Cardiac septum (tissue), 1 donor: ENCODE data around the gene FMNL2. TPM values are rescaled to one million over a fixed set of nuclear protein-coding genes. Genes with fewer than 3 reads are reported as not detected.

ENCODE experiments used
- DNase-seq: peaks from one replicate; pipeline ENCODE4 v3.0.0-alpha.2; 2020; ENCODE audit warnings: low spot score
- intact Hi-C: fragments of 100-400 bp; cut with DNase I; formaldehyde crosslinking; loops from one replicate; pipeline ENCODE4 v1.14.0; 2022
- total RNA-seq: library from RNA; stranded (reverse); fragmentation: NEBNext Ultra II Directional; extraction: Animal tissue kit (Norgen Biotek cat#: 25700); gene quantifications from one replicate; pipeline ENCODE4 v1.2.1, GENCODE V29; 2021
- donor health status: DM: no; HTN: no; CAD: no.

The FMNL2 gene
- total RNA-seq, 1 donor from 2014 or later = 6.2 TPM

DNA sequence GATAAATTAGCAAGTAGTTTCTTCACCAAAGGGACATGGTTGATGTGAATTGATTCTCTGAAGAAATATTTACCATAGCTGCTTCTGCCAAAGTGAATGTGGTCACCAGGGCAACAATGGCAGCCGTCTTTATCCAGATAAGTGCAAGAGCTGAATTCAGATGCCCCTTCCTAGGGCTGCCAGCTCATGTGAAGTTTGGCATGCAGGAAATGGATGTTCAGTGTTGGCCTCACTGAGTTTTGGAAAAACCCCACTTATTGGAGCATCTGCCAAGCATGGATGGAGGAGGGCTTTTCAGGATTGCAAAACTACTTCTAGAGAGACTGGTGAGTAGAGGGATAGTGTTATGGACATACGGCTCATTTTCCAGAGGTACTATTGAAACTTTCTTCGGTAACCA is 80.8 kb downstream of the FMNL2 start:
- no peak for DNase-seq
- intact Hi-C loops = loop anchor here (5.0 kb wide), 1 partner anchor 78 kb away; the partner anchor contains the start of gene FMNL2

DNA sequence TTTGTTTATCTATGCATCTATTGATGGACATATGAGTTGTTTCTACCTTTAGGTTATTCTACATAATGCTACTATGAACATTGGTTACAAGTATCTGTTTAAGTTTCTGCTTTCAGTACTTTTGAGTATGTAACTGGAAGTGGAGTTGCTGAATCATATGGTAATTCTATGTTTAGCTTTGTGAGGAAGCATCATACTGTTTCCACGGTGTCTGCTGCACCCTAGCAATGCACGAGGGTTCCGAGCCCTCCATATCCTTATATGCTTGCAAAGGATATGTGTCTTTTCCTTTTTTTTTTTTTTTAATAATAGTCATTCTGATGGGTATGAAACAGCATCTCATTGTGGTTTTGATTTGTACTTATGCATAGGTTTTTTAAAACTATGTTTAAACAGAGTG is 83.7 kb downstream of the FMNL2 start:
- intact Hi-C loops = loop anchor here (5.0 kb wide), 1 partner anchor 81 kb away; the partner anchor contains the start of gene FMNL2
- DNase-seq = no peak

DNA sequence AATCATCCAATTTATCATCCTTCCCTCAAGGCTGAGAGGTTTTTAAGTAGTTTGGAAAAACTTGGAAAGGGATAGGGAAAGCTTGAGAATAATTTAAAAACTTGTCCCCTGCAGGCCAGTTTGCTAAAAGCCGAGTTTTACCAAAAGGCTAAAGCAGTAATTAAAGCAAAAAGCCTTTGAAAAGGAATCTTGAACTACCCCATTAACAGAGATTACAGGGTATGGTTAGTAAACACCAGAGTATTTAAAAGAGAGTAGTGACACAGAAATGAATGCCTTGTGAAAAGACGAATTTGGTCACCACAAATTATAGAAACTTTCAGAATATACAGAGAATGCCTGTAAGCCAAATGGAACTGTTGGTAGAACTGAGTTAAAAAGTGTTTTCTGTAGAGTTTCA is 85.0 kb downstream of the FMNL2 start:
- intact Hi-C loops = loop anchor here (5.0 kb wide), 1 partner anchor 83 kb away; the partner anchor contains the start of gene FMNL2
- DNase-seq = no peak

DNA sequence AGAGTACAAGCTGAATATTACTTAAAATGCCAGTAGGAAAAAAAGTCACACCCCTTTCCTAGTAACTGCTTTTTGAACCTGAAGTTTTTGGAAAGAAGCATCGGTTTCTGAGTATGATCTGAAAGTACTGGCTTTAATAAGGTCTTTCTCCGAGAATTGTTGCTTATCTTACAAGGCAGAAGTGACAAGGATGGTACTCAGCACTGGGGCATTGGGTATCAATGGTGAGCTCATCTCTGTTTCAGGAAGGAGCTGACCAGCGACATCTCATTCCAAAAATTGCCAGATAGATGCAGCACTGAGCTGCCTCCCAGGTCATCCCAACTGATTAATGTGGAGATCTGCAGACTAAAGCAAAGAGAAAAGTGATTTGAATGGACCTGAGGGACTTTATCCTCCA is 85.4 kb downstream of the FMNL2 start:
- DNase-seq = no peak
- intact Hi-C loops = no loop called here

DNA sequence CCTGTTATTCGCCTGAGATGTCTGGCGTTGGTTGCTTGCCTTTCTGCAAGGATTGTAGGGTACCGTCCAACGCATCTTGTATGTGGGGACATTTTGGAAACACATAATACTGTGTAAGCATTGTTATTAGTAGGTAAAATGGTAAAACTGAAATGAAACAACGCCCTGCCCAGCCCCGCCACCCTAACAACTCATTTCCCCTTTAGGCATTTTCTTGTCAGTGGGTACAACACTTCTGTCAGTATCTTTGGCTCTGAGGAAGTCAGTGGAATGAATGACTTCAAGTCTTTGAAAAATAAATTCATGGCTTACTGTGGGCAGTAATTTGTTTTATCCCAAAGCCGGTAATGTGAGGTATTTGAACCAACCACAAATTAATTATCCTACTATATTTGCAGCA is 86.0 kb downstream of the FMNL2 start:
- intact Hi-C loops = no loop called here
- DNase-seq = no peak

DNA sequence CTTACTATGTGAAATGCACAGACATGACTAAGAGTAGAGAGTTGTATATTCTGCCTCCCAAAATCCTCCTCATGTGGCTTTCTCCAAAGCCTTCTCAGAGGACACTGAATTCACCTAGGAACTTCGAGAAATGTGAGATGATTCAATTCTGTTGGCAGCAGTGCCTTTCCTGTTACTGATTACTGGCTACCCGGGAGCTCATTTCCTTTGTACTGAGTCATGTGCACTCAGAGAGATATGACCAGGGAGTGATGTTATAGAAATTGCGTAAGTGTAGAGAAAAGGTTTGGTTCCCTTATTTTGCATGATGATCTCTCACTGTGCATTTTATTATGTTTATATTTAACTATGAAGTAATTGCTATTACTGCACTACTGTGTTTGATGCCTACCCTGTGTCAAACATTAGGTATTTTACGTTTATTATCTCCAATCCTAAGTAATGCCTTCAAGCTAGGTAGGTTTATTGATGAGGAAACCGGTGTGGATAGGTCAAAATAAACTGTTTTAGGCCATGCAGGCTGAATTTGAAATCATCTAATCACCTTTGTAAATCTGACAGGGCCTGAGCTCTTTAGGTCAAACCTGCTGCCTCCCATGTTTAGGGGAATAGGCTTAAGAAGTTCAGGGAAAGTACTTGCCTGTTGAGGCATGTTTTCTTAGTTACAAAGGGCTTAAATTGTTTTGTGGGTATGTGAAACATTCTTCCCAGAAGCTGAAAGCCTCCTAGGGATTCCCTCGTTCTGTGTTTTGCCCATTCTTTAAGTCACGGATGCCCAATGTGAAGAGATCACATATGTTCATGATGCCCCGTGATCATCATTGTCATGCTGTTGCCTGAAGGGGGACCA is 86.8 kb downstream of the FMNL2 start:
- intact Hi-C loops = no loop called here
- DNase-seq = no peak

DNA sequence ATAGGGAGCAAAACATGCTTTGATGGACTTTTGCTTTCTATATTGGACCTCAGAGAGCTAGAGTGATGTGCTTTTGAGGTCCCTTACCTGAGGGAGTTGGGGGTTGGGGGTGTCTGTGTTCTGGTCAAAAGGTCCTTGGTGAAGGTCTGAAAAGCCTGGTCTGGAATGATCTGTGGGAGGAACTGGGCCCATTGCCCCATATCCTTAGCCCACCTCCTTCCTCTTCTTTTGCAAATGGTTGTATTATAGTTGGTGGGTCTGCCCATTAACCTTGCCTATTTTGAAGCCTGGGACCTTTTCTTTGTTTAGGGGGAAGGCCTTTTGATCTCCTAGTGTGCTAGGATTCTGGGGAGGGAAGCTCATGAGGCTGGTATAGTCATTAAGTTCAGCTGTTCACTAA is 88.7 kb downstream of the FMNL2 start:
- intact Hi-C loops = no loop called here
- no peak for DNase-seq

DNA sequence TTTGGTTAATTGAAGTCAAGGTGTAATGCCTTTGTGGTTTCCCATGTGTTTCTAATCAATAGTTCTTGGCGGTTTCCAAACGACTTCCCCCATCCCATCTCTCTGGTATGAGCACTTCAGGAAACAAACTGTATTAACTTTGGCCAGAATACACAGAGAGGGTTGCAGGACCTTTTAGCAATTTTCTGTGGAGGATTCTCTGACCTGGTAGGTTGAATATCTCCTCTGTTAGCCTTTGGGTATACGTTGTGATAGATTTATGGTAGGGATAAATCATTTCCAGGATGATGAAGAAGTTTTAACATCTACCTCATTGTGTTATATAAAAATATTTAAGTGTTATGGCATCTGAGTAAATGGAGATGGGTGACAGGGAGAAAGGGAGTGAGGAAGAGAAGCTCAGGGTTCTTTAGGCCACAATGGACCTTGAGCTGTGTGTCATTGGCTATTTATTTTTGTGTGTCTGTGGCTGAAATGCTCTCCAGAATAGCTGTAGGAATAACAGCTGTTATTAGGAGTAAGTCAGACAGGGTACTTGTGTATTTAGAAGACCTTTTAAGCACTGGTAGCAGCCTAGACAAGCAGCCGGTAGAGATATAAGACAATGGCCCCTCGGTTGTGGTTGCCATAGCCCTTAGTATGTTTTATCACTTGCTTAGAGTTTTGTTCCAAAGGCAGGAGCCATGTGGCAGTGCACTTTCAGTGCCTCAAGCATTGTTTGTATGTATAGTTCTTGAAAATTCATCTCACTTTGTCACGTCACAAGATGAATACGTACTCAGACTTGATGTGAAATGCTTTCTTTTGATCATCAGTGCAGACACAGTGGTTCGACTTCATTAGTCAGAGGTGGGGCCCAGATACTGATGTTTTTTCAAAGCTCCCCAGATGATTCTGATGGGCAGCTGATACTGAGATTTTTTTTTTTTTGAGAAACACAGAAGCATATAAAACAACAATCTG is 91.1 kb downstream of the FMNL2 start:
- DNase-seq = no peak
- intact Hi-C loops = no loop called here

DNA sequence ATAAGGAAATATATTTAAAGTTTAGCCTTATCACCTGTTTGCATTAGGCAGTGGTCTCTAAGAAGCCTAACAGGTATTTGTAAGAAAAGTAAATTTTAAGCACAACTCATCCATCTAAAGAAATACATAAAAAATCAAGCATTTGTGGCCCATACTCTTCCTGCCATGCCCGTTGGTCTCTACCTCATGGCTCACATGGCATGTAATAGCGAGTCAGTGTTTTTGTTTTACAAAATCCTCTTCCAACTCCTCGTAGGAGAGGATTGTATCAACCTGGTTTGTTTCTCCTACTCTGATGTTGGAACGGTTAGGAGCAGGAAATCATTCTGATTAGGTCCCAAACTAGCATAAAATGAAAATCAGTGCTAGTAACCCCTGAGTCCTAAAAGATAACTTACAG is 91.8 kb downstream of the FMNL2 start:
- intact Hi-C loops = no loop called here
- no peak for DNase-seq

DNA sequence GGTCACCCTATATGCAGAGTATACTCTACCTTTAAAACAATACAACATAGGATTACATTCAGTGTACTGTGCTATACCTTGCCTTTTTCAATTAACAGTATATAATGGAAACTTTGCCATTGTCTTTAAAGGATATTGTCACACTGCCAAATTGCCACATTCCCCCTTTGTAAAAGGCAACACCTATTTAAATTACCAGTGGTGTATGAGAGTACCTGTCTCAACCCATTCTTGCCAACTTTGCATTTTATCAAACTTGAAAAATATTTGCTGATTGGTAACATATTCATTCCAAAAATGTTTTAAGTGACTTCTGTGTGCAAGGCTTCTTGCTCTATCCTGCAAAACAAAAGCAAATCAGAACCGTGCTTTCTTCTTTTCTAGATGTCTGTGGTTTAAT is 92.9 kb downstream of the FMNL2 start:
- DNase-seq = no peak
- intact Hi-C loops = no loop called here

DNA sequence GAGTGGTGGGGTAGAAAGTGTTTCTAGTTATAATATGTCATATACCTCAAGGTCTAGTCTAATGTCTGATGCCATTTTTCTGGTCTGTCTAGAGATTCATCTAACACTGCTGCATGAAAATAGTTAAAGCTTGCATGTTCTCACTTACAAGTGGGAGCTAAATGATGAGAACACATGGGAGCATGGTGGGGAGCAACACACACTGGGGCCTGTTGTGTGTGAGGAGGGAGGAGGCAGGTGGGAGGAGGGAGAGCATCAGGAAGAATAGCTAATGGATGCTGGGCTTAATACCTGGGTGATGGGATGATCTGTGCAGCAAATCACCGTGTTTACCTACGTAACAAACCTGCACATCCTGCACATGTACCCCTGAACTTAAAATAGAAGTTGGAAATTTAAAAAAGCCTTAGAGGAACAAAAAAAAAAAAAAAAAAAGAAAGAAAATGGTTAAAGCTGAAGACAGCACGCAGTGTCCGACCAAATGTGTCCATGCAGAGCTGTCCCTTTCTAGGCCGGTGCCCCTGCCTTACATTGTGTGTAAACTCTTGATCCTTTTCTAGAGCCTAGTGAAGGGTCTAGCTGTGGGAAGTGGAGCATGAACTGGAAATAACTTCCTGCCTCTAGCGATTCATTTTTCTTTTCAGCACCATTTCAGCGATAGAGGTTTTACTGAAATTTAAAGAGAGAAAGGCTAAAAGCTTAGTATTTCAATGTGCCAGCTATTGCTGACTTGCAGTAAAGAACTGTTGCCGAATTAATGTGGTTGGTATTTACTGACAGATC is 94.0 kb downstream of the FMNL2 start:
- intact Hi-C loops = no loop called here
- no peak for DNase-seq

DNA sequence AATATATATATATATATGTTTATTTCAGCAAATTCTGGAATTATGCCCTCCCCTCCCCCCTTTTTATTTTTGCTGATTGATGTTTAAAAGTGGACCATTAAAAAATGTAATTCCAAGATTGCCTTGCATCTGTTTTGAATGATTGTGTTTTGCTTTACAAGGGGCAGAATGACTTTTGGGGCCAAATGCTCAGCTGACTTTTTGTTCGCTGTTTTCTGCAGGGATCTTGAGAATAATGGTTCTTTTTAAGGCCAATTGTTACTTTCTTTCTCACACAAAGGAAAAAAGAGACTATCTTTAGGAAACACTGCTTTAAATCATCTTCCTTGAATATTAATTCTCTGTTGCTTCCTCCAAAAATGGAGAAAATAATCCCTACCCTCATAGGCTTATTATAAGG is 95.9 kb downstream of the FMNL2 start:
- DNase-seq = no peak
- intact Hi-C loops = no loop called here

DNA sequence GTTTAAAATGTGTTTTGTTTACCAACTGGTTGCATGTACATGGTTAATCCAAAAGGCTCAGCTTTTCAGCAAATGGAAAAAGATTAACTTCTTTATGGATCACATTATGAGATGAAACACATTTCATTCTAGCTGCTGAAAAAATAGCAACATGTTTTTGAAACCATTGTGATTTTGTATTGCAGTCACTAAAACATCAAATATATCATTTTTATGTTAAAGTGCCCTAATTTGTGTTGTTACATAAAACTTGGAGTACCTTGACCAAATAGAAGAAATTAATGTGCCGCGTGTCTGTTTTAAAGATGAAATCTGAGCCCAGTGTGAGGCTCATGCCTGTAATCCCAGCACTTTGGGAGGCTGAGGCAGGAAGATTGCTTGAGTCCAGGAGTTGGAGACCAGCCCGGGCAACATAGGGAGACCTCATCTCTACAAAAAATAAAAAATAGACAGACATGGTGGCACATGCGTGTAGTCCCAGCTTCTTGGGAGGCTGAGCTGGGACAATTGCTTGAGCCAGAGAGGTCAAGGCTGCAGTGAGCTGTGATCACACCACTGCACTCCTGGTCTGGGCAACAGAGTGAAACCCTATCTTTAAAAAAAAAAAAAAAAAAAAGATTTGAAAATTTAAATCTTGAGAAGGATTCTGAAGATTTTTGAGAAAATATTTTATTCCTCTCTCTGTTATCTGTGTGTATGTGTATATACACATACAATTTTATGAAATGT is 96.6 kb downstream of the FMNL2 start:
- DNase-seq = no peak
- intact Hi-C loops = no loop called here

DNA sequence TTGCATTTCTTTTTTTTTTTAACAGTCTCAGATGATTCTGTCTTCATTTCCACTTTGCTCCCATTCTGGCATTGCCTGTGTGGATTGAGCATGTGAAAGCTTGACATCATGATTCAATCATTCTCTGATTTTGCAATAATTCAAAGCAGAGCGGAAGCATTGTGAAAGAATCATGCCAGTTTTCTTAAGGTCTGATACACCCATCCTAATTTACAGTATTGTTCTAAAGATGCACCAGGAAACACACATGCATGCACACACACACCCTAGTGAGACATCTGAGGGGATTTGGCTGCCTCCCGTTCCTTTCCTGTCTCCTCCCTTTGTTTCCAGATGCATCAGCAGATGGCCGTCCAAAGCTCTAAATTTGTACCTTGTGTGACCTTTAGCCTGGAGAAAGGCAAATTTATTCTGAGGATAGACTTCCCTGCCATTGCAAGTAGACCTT is 97.3 kb downstream of the FMNL2 start:
- intact Hi-C loops = no loop called here
- no peak for DNase-seq

DNA sequence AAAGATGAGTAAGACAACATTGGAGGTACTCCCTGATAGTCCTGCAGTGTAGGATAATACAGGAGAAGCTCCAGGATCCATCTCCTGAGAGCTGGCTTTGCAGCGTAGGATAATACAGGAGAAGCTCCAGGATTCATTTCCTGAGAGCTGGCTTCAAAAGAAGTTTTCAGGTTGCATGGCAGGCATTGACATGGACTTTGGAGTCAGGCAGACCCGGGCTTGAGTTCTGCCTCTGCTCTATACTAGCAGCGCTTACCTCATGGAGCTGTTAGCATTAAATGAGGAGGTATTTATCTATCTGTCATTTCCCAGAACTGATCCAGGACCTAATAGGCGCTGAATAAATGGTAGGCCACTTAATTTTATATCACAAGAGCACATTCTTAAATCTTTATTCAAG is 97.8 kb downstream of the FMNL2 start:
- intact Hi-C loops = no loop called here
- DNase-seq = no peak

DNA sequence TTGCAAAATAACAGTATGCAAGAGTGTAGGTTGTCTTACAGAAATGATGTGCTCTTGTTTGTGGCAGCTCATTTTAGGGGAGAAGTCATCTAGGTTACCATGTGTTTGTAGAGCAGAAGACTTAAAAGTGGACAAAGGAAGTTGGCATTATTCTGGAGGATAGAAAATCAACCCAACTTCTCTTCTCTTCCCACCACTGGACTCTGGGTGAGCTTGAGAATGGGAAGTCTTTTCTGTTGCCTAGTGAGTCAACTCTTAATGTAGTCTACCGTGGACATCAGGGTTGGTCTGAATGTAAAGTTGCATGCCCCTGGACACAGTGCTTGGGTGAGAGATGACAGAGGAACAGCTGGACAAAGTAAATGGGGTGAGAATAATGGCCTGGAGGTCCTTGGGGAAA is 98.3 kb downstream of the FMNL2 start:
- DNase-seq = no peak
- intact Hi-C loops = no loop called here

DNA sequence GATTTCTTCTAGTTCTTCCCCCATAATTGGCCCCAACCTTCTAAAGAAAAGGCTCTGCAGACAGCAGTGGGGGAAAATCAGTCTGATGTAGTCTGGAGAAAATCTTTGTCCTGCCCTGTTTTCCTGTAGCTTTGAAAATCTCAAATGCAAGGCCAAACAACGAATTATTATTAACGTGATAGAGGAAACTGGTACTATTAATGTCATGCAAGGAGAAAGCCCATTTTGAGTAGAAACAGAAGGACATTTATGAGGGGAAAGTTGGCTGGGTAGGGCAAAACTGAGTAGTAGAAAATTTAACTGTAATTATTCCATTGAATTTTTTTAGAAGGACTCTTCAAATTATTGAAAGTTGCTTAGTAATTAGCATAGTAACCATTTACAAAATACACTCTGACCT is 98.8 kb downstream of the FMNL2 start:
- intact Hi-C loops = no loop called here

DNA sequence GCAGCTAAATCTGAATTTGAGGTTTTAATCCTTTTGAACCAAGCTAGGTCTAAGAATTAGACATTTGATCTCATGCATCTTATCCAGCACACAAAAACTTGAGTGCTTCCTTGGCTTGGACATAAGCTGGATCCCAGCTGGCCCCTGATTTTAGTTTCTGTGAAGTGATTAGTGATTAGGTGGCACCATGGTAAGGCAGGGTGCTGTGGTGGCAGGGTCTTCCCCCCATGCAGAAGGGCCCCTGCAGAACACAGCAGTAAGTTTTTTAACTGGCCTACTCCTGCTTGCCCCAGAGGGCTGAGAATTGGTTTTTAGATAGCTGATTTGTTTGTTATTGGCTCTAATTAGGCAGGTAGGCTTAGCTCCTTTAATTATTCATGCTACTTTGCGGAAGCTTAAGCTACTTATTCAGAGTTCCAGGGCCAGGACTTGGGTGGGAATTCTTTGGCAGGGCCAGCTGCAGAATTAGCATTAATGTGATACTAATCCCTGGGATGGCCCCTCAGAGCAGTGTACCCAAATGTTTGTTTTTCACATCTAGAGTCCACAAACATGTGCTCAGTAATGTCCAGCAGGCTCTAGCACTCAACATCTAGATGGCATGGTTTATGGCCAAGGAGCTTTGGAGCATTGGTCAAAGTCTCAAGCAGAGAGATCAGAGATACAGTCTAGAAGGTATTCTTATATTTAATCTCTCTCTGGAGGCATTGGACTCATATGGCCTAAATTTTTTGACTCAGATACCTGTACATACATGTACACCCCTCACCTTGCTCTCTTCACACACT is 99.6 kb downstream of the FMNL2 start:
- no peak for DNase-seq
- intact Hi-C loops = no loop called here

More for the DNA sequence above, 98.8 kb downstream of the FMNL2 start:
- DNase-seq = no peak
